HG02943 (cell line): ENCODE measurements around the gene CTDSP1.

Experiments
- ATAC-seq: cut with Tn5 transposase; IDR thresholded peaks from one replicate; pipeline ENCODE4 v1.9.1; 2021; ENCODE audit warnings: mild to moderate bottlenecking, low read depth, moderate library complexity; ENCODE audit not compliant: unreplicated experiment

The CTDSP1 gene

GRCh38 chr2:218452079-218452478 lies 52.4 kb downstream of the CTDSP1 start:
- ATAC-seq = no peak
